ENCODE results near the gene OBSCN. TPM values are rescaled to one million over a fixed set of nuclear protein-coding genes. Genes with fewer than 3 reads are reported as not detected.

OBSCN gene
- total RNA-seq, 1 donor from 2014 or later: 42.4 TPM

- DNase-seq: no peak
These were observed 184.5 kb downstream of the OBSCN start for GRCh38 chr1:228392111-228392936.

- DNase-seq: no peak
These were observed 185.4 kb downstream of the OBSCN start for GRCh38 chr1:228393268-228393701.

- DNase-seq: no peak
These were observed 186.1 kb downstream of the OBSCN start for GRCh38 chr1:228393811-228394570.

- no peak for DNase-seq
These were observed 186.9 kb downstream of the OBSCN start for GRCh38 chr1:228394571-228395394.

- no peak for DNase-seq
These were observed 189.2 kb downstream of the OBSCN start for GRCh38 chr1:228396770-228397662.

- DNase-seq: no peak
These were observed 190.1 kb downstream of the OBSCN start for GRCh38 chr1:228397966-228398365.

- no peak for DNase-seq
These were observed 191.1 kb downstream of the OBSCN start for GRCh38 chr1:228398741-228399461.

- no peak for DNase-seq
These were observed 191.8 kb downstream of the OBSCN start for GRCh38 chr1:228399531-228400236.

GRCh38 chr1:228400237-228400651, 192.4 kb downstream of the OBSCN start:
- DNase-seq: no peak

GRCh38 chr1:228400692-228401454, 193.0 kb downstream of the OBSCN start:
- no peak for DNase-seq

GRCh38 chr1:228401782-228402640, 194.2 kb downstream of the OBSCN start:
- DNase-seq: no peak

GRCh38 chr1:228402641-228403025, 194.8 kb downstream of the OBSCN start:
- DNase-seq: no peak

GRCh38 chr1:228403231-228403631, 195.4 kb downstream of the OBSCN start:
- DNase-seq: no peak

GRCh38 chr1:228404107-228404720, 196.4 kb downstream of the OBSCN start:
- no peak for DNase-seq

- DNase-seq: no peak
These were observed 197.5 kb downstream of the OBSCN start for GRCh38 chr1:228405200-228405978.

GRCh38 chr1:228405979-228406228, 198.1 kb downstream of the OBSCN start:
- DNase-seq: no peak
